NT2/D1 (cell line): ENCODE measurements around the gene GPR162.

Experiments used
- SUZ12 ChIP-seq: IDR thresholded peaks from 2 replicates; pipeline ENCODE4 v1.6.1; 2011; ENCODE audit not compliant: insufficient read length, insufficient read depth; ENCODE audit errors: extremely low read depth
- YY1 ChIP-seq: IDR thresholded peaks from 2 replicates; pipeline ENCODE4 v1.6.1; 2011; ENCODE audit not compliant: insufficient read length, insufficient read depth
- ZNF274 ChIP-seq: IDR thresholded peaks from 2 replicates; pipeline ENCODE4 v1.6.1; 2011; ENCODE audit warnings: mild to moderate bottlenecking, low read depth, low read length

DNA sequence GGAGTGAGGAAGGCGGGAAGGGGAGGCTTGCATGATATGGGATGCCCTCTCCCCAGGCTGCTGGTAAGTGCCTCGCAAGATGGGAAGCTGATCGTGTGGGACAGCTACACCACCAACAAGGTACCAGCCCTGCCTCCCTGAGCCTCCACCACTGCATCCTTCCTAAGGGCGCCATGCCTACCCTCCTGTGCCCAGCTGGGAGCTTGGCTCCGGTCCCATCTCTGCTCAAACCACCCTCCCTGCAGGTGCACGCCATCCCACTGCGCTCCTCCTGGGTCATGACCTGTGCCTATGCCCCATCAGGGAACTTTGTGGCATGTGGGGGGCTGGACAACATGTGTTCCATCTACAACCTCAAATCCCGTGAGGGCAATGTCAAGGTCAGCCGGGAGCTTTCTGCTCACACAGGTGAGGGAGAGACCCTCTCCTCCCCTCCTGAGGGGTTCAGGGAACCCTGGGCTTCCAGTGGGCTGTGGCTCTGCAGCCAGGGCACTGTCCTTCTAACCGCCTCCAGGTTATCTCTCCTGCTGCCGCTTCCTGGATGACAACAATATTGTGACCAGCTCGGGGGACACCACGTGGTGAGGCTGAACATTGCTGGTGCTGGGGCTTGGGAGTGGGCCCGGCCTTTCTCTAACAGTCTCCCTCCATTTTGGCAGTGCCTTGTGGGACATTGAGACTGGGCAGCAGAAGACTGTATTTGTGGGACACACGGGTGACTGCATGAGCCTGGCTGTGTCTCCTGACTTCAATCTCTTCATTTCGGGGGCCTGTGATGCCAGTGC is 21.7 kb downstream of the GPR162 start:
- TF ChIP-seq ZNF274 (no peak), YY1 (no peak), SUZ12 (no peak)
